H1 (cell line): Measurements from ENCODE around the gene KLK10. TPM values are rescaled to one million over a fixed set of nuclear protein-coding genes. Genes with fewer than 3 reads are reported as not detected.

ENCODE experiments used
- CTCF ChIA-PET: fragments of 300-600 bp; sonication (Branson Sonifier 250); formaldehyde crosslinking; loops from one replicate; lab custom pipeline; 2021; ENCODE audit not compliant: partially characterized antibody; lab: Charles Lee
- POLR2A ChIA-PET: fragments of 300-600 bp; sonication (Branson Sonifier 250); formaldehyde crosslinking; loops from one replicate; lab custom pipeline; 2021; ENCODE audit warnings: inconsistent platforms; ENCODE audit not compliant: partially characterized antibody; lab: Charles Lee
- DNase-seq, 2 experiments: peaks; one replicate each; pipeline versions ENCODE4 v3.0.0 to v3.0.0-alpha.2; 2010 to 2022; ENCODE audit warnings: low spot score in 2 of 2, low read depth in 1 of 2, mixed read lengths in 1 of 2
- FAIRE-seq: peaks from 2 replicates; lab custom pipeline; 2011; peaks lifted over from hg19 to GRCh38; lab: Jason Lieb, UNC
- H2AFZ ChIP-seq: 2 replicates; pipeline ENCODE4 v1.8.1; 2012; ENCODE audit warnings: low read length, inconsistent platforms
- H2AK5ac ChIP-seq: 2 replicates; pipeline ENCODE4 v1.6.1; 2013; ENCODE audit warnings: low read depth, low read length
- H2BK120ac ChIP-seq: replicated peaks from 2 replicates; pipeline ENCODE3; 2013; ENCODE audit warnings: low read depth, low read length, inconsistent platforms
- H2BK12ac ChIP-seq: 2 replicates; pipeline ENCODE4 v1.6.1; 2013; ENCODE audit warnings: low read depth, low read length
- H2BK15ac ChIP-seq: 2 replicates; pipeline ENCODE4 v1.6.1; 2013; ENCODE audit warnings: low read length
- H2BK20ac ChIP-seq: 2 replicates; pipeline ENCODE4 v1.6.1; 2013; ENCODE audit warnings: low read length
- H2BK5ac ChIP-seq: 2 replicates; pipeline ENCODE4 v1.6.1; 2013; ENCODE audit warnings: low read depth, low read length
- H3K14ac ChIP-seq: 2 replicates; pipeline ENCODE4 v1.6.1; 2013; ENCODE audit warnings: inconsistent platforms; ENCODE audit not compliant: insufficient read length
- H3K18ac ChIP-seq: 2 replicates; pipeline ENCODE4 v1.6.1; 2013; ENCODE audit warnings: low read length; ENCODE audit errors: extremely low read depth
- H3K23ac ChIP-seq: 2 replicates; pipeline ENCODE4 v1.6.1; 2013; ENCODE audit warnings: inconsistent platforms; ENCODE audit not compliant: insufficient read length
- H3K23me2 ChIP-seq: 2 replicates; pipeline ENCODE4 v1.6.1; 2013; ENCODE audit warnings: low read depth, low read length
- H3K27ac ChIP-seq: 2 replicates; pipeline ENCODE4 v1.6.1; 2011; ENCODE audit warnings: low read depth, low read length, inconsistent platforms
- H3K27me3 ChIP-seq, 4 experiments: replicated peaks in 1 of 4; 1 replicate in 1 of 4; 2 replicates in 3 of 4; pipeline versions ENCODE4 v1.6.1 to v1.8.1; 2011 to 2013; ENCODE audit warnings: low read length in 3 of 4, mild to moderate bottlenecking in 3 of 4, inconsistent platforms in 2 of 4, mixed read lengths in 2 of 4, moderate library complexity in 1 of 4; ENCODE audit not compliant: control insufficient read depth in 3 of 4, insufficient read depth in 3 of 4; ENCODE audit errors: extremely low read depth in 1 of 4
- H3K36me3 ChIP-seq, 4 experiments: 2 replicates each; pipeline versions ENCODE4 v1.6.1 to v1.8.1; 2011 to 2013; ENCODE audit warnings: mild to moderate bottlenecking in 4 of 4, low read length in 3 of 4, moderate library complexity in 2 of 4, control low read depth in 1 of 4, inconsistent platforms in 1 of 4; ENCODE audit not compliant: insufficient read depth in 4 of 4, control insufficient read depth in 2 of 4
- H3K4ac ChIP-seq: replicated peaks from 2 replicates; pipeline ENCODE3; 2013; ENCODE audit warnings: low read length, low read depth, mixed read lengths, inconsistent platforms; ENCODE audit not compliant: insufficient read length
- H3K4me1 ChIP-seq, 4 experiments: replicated peaks in 1 of 4; 1 replicate in 1 of 4; 2 replicates in 3 of 4; pipeline versions ENCODE4 v1.6.1 to v1.8.1; 2011 to 2013; ENCODE audit warnings: low read length in 3 of 4, inconsistent platforms in 2 of 4, mixed read lengths in 1 of 4; ENCODE audit not compliant: insufficient read depth in 4 of 4, control insufficient read depth in 3 of 4
- H3K4me2 ChIP-seq, 2 experiments: 2 replicates each; pipeline versions ENCODE4 v1.6.1 to v1.8.1; 2011 to 2013; ENCODE audit warnings: low read depth in 2 of 2, low read length in 2 of 2, control low read depth in 1 of 2, inconsistent platforms in 1 of 2, mild to moderate bottlenecking in 1 of 2; ENCODE audit not compliant: insufficient read depth in 1 of 2
- H3K4me3 ChIP-seq, 4 experiments: fragments of 200-600, 300-600 bp in 1 of 4; sonication (generic), shearing (Covaris generic), sonication (Bioruptor Twin) in 1 of 4; 2 replicates each; pipeline versions ENCODE4 v1.5.1 to v1.8.1; 2011 to 2016; ENCODE audit warnings: low read length in 4 of 4, low read depth in 3 of 4, control low read depth in 2 of 4, inconsistent platforms in 2 of 4, mild to moderate bottlenecking in 2 of 4, mixed read lengths in 1 of 4, moderate library complexity in 1 of 4; ENCODE audit not compliant: insufficient read depth in 2 of 4; ENCODE audit errors: extremely low read depth in 1 of 4
- H3K56ac ChIP-seq: replicated peaks from 2 replicates; pipeline ENCODE3; 2013; ENCODE audit warnings: low read depth, mild to moderate bottlenecking, mixed read lengths, low read length, inconsistent platforms; ENCODE audit not compliant: insufficient read length
- H3K79me1 ChIP-seq: 2 replicates; pipeline ENCODE4 v1.6.1; 2013; ENCODE audit warnings: low read depth, low read length, control low read depth
- H3K79me2 ChIP-seq, 2 experiments: 2 replicates each; pipeline versions ENCODE4 v1.6.1 to v1.8.1; 2012 to 2013; ENCODE audit warnings: low read length in 2 of 2, mild to moderate bottlenecking in 2 of 2, inconsistent platforms in 1 of 2; ENCODE audit not compliant: insufficient read depth in 2 of 2, control insufficient read depth in 1 of 2
- H3K9ac ChIP-seq, 4 experiments: replicated peaks in 1 of 4; 1 replicate in 1 of 4; 2 replicates in 3 of 4; pipeline versions ENCODE4 v1.6.1 to v1.8.1; 2011 to 2013; ENCODE audit warnings: low read depth in 3 of 4, low read length in 3 of 4, control low read depth in 2 of 4, mild to moderate bottlenecking in 2 of 4, moderate library complexity in 2 of 4, inconsistent platforms in 1 of 4; ENCODE audit errors: extremely low read depth in 1 of 4
- H3K9me3 ChIP-seq, 2 experiments: 2 replicates each; pipeline versions ENCODE4 v1.6.1 to v1.8.1; 2012 to 2013; ENCODE audit warnings: mild to moderate bottlenecking in 2 of 2, moderate library complexity in 2 of 2, control low read depth in 1 of 2, inconsistent platforms in 1 of 2, low read depth in 1 of 2, low read length in 1 of 2, mixed read lengths in 1 of 2; ENCODE audit not compliant: insufficient read depth in 2 of 2
- H4K20me1 ChIP-seq, 2 experiments: replicated peaks in 1 of 2; 2 replicates each; pipeline versions ENCODE3 to v1.8.1; 2011 to 2013; ENCODE audit warnings: inconsistent platforms in 2 of 2, low read length in 2 of 2, mild to moderate bottlenecking in 1 of 2; ENCODE audit not compliant: insufficient read depth in 2 of 2, control insufficient read depth in 1 of 2
- H4K5ac ChIP-seq: 2 replicates; pipeline ENCODE4 v1.6.1; 2013; ENCODE audit warnings: low read length, low read depth, mixed read lengths, inconsistent platforms; ENCODE audit not compliant: insufficient read length
- H4K8ac ChIP-seq: 2 replicates; pipeline ENCODE4 v1.8.0; 2013; ENCODE audit warnings: mild to moderate bottlenecking, moderate library complexity, low read length, inconsistent platforms; ENCODE audit not compliant: insufficient read depth; ENCODE audit errors: extremely low read depth
- H4K91ac ChIP-seq: replicated peaks from 2 replicates; pipeline ENCODE3; 2013; ENCODE audit warnings: low read length, mixed read lengths, inconsistent platforms; ENCODE audit not compliant: insufficient read length
- BCL11A ChIP-seq, 2 experiments: IDR thresholded peaks; one replicate each; pipeline ENCODE4 v1.6.1; 2011; ENCODE audit warnings: low read depth in 2 of 2, low read length in 2 of 2, mild to moderate bottlenecking in 2 of 2
- CREB1 ChIP-seq: IDR thresholded peaks from 2 replicates; pipeline ENCODE4 v1.6.1; 2012; ENCODE audit warnings: inconsistent platforms
- CTBP2 ChIP-seq: IDR thresholded peaks from 2 replicates; pipeline ENCODE4 v1.7.0; 2011; ENCODE audit warnings: borderline replicate concordance, mild to moderate bottlenecking, moderate library complexity, mixed read lengths, low read length; ENCODE audit not compliant: insufficient read depth, insufficient read length
- GABPA ChIP-seq: IDR thresholded peaks from 2 replicates; pipeline ENCODE4 v1.6.1; 2011; ENCODE audit warnings: mild to moderate bottlenecking, low read length, moderate library complexity, borderline replicate concordance; ENCODE audit not compliant: insufficient read depth
- WGBS, 2 experiments: shearing (Covaris generic) in 1 of 2; methylation state at CpG; one replicate each; pipeline versions ENCODE4 v1.1.6 to v1.1.7; 2013 to 2015; ENCODE audit warnings: low lambda C conversion rate in 2 of 2, mixed read lengths in 2 of 2, inconsistent platforms in 1 of 2, low coverage in 1 of 2, missing lambda C conversion rate in 1 of 2; ENCODE audit not compliant: insufficient replicate concordance in 2 of 2, insufficient coverage in 1 of 2, insufficient read length in 1 of 2; ENCODE audit errors: extremely low coverage in 1 of 2, missing lambda C conversion rate in 1 of 2; 5-methylcytosine and 5-hydroxymethylcytosine counted together
- polyA plus RNA-seq, 7 experiments: library from polyadenylated mRNA; depleted of rRNA in 3 of 7; stranded (reverse) in 5 of 7; unstranded in 2 of 7; fragments of >200 nt in 5 of 7; fragments of 200-250 nt in 2 of 7; gene quantifications; 1 replicate in 5 of 7; 2 replicates in 1 of 7; 4 replicates in 1 of 7; pipeline versions ENCODE4 v1.2.1 to v1.2.3, GENCODE V29; 2011 to 2013; ENCODE audit warnings: missing spikeins in 2 of 7, mixed read lengths in 2 of 7
- total RNA-seq: library from RNA; stranded (reverse); fragmentation: NEBNext Ultra II Directional; extraction: Animal tissue kit (Norgen Biotek cat#: 25700); gene quantifications from 2 replicates; pipeline ENCODE4 v1.2.1, GENCODE V29; 2021

KLK10 gene
- total and polyA plus RNA-seq, 2 of the 8 experiments (the other 6 are each of a cell fraction or from before 2014, with no cell fraction given) = 4.8 to 9.7 TPM

DNA sequence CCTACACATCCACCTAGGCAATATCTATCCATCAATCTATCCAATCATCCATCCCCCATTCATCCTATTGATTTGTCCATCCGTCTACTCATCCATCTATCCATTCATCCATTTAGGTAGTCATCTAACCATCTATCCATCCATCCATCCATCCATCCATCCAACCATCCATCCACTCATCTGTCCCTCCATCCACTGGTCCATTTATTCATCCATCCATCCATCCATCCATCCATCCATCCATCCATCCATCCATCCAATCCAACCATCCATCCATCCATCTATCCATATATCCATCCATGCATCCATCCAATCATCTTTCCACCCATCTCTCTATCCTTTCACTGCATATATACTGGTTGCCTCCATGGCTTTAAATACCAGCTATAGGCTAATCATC, 41.5 kb upstream of the KLK10 start:
- POLR2A ChIA-PET = no interaction called here
- no peak overlapping the region for H3K4me2 ChIP-seq
- H2BK15ac ChIP-seq = no peak overlapping the region

More for the DNA sequence above, 41.5 kb upstream of the KLK10 start:
- Histone ChIP-seq H2AK5ac (no peak overlapping the region), H4K20me1 (no peaks in the 10 kb centered on the region), H3K27me3 (no peaks in the 10 kb centered on the region; a peak in 1 of 7 replicates), H2BK5ac (no peak overlapping the region), H2BK20ac (no peak overlapping the region), H2AFZ (no peak overlapping the region), H3K23me2 (peaks cover 16% of the 10 kb centered on the region; the same call in 1 of the 2 replicates), H3K4me1 (peaks cover 0 to 6% (median 1%) of the 10 kb centered on the region in 4 experiments; a peak in 4 of 7 replicates), H3K9ac (no peak overlapping the region), H3K79me2 (no peaks in the 10 kb centered on the region), H3K23ac (no peak overlapping the region), H3K18ac (no peak overlapping the region), H4K8ac (no peak overlapping the region), H3K14ac (no peak overlapping the region), H3K9me3 (no peaks in the 10 kb centered on the region), H2BK120ac (no peak overlapping the region), H3K79me1 (no peaks in the 10 kb centered on the region), H3K4me3 (no peak overlapping the region), H3K27ac (no peak overlapping the region), H4K5ac (no peak overlapping the region), H3K56ac (no peak overlapping the region), H3K4ac (no peak overlapping the region), H4K91ac (no peak overlapping the region), H2BK12ac (no peak overlapping the region), H3K36me3 (no peaks in the 10 kb centered on the region)
- FAIRE-seq (no peak), DNase-seq (no peak)
- CTCF ChIA-PET = no interaction called here
- TF ChIP-seq BCL11A (IDR thresholded peaks at IDR 0.05; ENCODE audit: low read depth in 2 of 2, low read length in 2 of 2) (no peak), CTBP2 (no peak), GABPA (no peak), CREB1 (no peak)
- 0 to 100% methylated on average over 1 of the region's 1 CpG for WGBS, 2 experiments
